HTERT RPE-1 (cell line): ENCODE measurements around the gene COL4A2.

ENCODE experiments used
- in situ Hi-C: fragments of 300-500 bp; cut with MboI; formaldehyde crosslinking; loops from 4 replicates; pipeline ENCODE4 v1.14.3; 2020; ENCODE audit warnings: low sequenced_read_pairs

Gene COL4A2

GRCh38 chr13:110431425-110432294 lies 124.6 kb downstream of the COL4A2 start:
- in situ Hi-C loops = no loop called here

GRCh38 chr13:110432522-110432921 lies 125.4 kb downstream of the COL4A2 start:
- in situ Hi-C loops = no loop called here

DNA sequence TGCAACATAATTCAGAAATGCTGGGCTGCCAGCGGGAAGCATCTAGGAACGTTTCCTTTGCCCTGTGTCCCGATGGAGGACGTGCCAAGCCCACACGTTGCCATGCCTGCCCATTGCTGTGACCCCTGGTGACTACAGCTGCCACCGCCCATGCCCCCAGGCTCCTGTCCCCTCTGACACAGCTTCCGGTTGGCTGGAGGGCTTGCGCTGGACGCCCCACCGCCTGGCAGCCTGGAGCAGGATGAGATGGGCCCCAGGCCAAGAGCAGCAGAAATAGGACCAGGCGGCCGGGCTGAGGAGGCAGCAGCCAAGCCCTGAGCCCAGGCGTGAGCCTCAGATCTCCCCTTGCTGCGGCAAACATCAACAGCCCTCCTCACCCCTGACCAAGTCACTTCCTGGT lies 125.9 kb downstream of the COL4A2 start:
- in situ Hi-C loops = no loop called here

DNA sequence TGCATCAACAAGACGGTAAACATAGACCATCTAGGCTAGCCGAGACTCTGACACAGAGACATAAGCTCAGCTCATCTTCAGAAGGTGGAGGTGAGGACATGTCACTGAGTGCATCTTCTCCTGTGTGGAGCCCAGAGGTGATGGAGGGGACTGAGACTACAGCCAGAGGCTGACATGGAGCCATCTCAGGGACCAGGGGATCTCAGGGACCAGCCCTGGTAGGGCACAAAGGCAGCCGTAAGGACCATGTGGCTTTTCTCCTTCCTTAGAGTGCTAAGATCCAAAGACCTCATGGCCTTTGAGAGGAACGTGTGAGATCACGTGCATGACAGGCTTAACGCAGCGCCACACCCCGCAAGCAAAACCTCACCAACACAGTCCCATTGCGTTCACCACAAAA lies 127.5 kb downstream of the COL4A2 start:
- in situ Hi-C loops = no loop called here

DNA sequence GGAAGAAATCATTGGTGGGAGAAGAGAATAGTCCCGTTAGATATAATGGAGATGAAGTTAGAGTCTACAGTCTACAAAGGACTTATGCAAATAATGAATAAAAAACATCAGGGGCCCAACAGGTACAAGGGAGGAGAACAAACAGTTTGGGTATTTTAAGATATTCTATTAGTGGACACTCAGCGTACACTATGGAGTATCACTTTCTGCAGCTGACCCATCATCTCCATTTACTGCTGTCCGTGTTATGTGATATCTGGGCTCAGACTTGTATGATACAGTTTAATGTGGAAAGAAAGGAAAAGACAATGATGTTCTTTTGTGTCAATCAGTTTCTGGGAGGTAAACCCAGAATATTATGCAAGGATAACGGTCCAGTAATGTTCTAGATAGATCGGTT lies 128.2 kb downstream of the COL4A2 start:
- in situ Hi-C loops = no loop called here

DNA sequence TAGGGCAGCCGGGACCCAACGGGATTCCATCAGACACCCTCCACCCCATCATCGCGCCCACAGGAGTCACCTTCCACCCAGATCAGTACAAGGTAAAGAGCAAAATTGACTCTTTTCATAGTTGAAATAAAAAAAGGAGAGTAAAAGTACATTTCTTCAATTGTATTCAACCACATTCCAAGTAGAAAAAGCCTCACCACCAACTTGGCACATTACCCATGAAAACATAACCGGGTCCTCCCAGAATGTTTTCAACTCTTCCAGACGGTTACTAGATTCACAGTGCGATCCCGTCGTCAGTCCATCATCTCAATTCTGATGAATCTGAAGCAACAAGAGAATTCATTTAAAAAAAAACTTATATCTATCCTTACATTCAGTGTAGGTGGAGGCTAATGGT lies 129.2 kb downstream of the COL4A2 start:
- in situ Hi-C loops = no loop called here

DNA sequence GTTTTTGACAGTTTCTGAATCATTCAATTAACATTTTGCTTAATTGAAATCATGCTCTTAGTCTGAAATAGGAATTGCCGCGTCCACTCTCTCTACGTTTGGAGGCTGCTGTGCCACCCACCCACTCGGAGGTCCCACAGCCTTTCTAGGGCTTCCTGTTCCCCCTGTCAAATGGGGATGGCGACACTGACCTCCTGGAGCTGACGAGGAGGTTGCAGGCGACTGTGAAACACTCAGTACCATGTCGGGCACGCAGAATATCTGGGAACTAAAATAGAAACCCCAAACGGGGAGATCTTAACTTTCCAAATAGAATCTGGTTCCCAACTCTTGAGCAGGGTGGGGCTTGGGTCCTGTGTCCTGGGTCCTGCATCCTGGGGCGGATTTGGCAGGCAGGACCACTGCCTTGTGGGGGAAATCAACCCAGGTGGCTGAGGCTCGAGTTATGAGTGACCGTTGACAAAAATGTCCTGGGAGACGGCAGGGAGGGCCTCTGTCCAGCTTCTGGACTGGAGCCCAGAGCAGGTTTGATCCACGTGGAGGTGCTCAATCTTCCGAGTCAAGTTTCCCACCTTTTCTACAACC lies 129.8 kb downstream of the COL4A2 start:
- in situ Hi-C loops = no loop called here

DNA sequence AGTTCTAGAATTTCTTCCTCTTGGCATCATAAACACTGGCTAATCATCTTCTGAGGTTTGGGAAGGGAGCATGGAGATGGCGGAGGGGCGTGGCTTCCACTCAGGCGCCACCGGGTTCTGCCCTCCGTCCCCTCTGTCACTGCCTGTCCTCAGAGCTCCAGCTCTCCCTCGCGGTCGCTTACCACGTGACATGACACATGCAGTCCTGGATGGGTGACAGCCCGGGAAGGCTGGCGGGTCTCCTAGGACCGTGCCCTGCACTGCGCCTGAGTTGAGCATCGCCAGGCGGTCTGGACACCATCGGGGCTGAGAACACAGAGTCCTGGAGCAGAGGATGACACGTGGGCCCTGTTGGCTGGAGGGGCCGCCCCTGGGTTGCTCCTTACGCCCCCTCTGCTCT lies 131.1 kb downstream of the COL4A2 start:
- in situ Hi-C loops = no loop called here

- in situ Hi-C loops = no loop called here
These were observed 131.7 kb downstream of the COL4A2 start for GRCh38 chr13:110438776-110439175.

GRCh38 chr13:110440946-110441731 lies 134.1 kb downstream of the COL4A2 start:
- in situ Hi-C loops = no loop called here

DNA sequence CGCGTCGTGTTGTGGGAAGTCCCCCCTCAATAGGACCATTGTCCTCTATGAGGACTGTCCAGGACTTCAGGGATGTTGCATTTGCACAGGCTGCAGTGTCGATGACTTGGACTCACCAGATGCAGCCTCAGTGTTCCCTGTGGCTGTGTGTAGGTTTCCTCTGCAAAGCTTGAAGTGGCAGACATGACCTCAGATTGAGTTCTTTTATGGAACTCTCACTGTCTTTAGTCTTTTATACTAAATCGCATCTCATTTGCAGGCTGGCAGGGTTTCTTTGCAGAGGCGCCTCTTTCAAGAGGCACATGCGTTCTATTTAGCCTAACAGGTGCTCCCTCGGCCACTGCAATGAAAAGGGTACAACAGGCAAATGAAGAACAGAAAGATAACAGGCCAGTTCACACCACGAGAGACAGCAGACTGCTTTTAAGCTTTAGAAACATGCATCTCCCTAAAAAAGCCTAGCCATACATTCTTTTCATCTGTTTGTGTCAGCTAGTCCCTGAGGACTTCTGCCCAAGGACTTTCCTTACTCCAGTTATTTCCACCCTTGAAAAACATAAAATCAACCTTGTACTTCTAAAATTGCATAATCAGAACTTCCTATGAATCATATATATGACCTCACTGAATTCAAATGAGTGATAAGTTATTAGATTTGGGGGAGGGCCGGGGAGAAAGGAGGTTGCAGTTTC lies 136.0 kb downstream of the COL4A2 start:
- in situ Hi-C loops = no loop called here

DNA sequence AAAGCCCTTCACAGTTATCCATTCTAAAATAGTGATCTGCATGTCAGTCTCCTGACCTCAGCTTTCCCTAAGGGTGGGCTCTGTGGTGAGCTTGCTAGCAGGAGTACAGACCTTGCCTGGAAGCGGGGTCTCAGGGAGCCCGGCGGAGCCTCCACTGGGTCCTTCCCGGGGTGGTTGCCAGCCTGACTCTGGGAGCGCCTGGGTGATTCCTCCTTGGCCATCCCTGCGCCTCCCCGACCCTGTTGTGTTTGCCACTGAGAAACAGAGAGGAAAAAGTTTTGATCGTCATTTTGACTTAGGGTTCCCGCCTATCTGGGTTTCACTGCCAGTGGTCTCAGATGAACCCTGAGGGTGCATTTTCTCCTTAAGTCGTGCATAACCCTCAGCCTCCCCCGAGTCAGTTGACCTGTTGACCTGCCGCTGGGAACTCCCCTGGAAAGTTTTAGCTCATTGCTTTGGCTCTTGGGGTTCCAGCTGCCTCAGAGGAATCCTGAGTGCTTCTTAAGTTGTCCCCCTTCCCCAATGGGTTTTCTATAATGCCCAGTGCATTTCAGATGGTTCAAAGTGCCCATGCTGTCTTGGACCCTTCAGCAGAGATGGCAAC lies 136.6 kb downstream of the COL4A2 start:
- in situ Hi-C loops = no loop called here

DNA sequence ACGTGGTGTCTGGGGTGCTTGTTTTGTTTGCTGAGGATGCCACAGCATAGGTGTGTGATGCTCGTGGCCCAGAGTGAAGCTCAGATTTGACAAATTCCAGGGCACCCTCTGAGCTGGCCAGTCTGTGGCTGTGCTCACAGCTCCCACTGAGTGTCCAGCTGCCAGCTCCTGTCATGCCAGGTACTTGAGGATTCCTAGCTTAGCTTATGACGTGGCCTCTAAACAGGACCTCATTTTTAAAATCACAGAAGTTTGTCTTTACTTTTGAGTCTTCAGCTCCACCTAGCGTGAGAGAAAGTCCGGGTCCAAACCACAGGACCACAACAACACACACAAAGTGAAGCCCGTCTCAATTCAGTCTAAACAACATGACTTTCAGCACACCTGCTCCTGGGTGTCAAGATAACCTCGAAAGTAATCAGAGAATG lies 137.2 kb downstream of the COL4A2 start:
- in situ Hi-C loops = no loop called here

GRCh38 chr13:110445183-110445582 lies 138.1 kb downstream of the COL4A2 start:
- in situ Hi-C loops = no loop called here

DNA sequence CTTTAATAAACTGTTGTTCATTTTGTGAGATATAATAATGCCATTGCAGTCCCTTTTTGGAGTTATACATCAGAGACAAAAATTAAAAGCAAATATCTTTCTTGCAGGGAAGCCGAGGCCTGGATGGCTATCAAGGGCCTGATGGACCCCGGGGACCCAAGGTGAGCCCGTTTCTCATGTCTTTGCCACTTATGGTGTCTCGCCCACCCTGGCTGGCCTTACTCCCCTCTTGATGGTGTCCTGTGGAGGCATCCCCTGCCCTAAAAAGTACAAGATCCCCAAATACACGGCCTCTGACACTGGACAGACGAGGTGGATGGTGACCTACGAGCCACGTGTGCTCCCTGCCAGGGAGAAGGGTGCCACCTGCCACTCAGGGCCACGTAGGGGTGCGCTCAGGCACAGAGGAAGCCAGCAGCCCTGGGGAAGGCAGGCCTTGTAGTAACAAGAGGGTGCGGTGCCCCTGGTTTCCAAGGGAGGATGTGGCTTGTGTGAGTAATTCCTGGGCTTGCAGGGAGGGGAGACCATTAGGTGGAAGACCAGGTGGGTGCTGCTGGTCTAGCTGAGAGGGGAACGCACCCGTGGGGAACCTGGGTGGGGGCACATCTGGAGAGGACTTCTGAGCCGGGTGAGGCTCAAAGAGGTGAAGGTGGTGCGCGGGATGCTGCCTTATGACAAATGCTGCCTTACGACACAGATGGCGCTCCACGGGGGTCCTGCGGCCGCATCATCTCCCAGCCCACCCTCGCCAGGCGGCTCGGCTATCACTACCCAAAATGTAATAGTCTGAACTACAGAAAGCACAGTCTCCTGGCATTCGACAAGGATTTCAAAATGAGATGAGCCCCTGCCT lies 138.9 kb downstream of the COL4A2 start:
- in situ Hi-C loops = no loop called here

DNA sequence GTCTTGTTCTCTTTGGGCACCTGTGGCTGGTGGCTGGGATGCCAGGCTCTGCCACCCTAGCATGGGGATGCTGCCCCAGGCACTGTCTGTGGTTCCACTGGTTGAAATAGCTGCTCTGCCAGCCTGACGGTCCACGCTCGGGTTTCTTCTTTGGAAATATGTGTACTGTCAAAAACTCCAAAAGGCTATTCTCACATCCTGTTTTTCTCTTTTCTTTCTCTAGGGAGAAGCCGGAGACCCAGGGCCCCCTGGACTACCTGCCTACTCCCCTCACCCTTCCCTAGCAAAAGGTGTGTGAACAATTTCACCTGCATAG lies 139.4 kb downstream of the COL4A2 start:
- in situ Hi-C loops = no loop called here

DNA sequence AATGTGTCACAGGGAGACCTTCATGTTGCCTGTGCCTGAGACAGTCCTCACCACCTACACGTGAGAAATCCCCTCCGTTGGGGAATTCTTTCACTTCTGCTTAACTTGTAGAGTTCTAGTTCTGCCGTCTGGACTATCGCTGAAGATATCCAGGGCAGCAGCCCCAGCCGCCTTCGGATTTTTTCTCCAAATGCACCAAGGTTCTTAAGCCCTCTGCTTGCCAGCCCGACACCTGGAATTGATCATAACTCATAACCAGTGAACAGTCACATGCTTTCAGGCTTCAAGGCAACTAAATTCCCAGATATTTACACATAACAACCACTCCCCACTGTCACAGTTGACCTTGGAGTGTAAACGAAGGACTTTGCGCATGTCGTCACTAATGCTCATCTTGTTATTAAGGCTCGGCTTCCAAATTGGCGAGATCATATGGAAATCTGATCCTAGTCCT lies 140.0 kb downstream of the COL4A2 start:
- in situ Hi-C loops = no loop called here

DNA sequence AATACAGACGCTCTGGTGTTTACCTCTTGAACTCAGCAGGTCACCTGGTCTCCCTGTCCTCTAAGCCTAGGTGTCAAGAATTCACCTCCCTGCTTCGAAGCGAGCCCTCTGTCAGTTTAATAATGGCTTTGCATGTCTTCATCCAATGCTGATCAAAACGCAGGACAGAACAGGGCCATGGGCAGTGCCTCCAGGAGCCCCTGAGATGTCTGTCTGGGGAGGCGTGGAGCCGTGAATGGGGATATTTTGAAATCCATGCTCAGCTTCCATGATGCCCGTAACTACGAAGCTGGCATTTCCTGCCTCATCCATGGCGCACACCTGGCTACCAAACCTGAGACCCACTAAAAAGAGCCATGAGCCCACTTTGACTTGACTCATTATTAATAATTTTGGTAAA lies 140.7 kb downstream of the COL4A2 start:
- in situ Hi-C loops = no loop called here

DNA sequence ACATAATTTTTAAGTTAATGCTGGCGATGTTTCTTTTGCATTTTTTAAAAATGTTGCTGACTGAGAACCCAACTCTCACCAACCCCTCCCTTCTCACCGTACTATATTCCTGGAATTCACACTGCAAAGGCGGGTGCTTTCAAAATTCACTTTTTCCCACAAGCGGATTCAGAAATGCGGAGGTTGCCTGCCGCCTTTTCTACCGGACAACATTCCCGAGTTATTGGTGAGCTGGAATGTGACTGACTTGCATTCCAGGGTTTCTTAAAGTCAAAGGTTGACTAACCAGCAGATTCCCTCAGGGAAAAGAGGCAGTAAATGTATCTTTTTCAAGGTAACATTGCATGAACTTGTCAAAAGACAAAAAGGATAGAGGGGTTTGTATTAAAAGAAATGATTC lies 141.1 kb downstream of the COL4A2 start:
- in situ Hi-C loops = no loop called here

- in situ Hi-C loops = no loop called here
These were observed 141.6 kb downstream of the COL4A2 start for GRCh38 chr13:110448677-110449076.
